ENCODE results near the gene CCL13. TPM values are rescaled to one million over a fixed set of nuclear protein-coding genes. Genes with fewer than 3 reads are reported as not detected.

CCL13 gene
- total and polyA plus RNA-seq, 2 of the 8 experiments (the other 6 are each of a cell fraction or from before 2014, with no cell fraction given), result not detected

- H2AFZ ChIP-seq (ENCODE audit: low read length), result no peak overlapping the region
- WGBS, 2 experiments (ENCODE audit: extremely low coverage in 1 of 2, insufficient coverage in 1 of 2, insufficient read length in 1 of 2, insufficient replicate concordance in 2 of 2, low coverage in 1 of 2, low lambda C conversion rate in 2 of 2, missing lambda C conversion rate in 1 of 2), result 93% methylated on average over 3 of the region's 3 CpGs; no CpG with 5 or more reads in 1 of the 2 experiments
- no peaks in the 10 kb centered on the region for H3K79me2 ChIP-seq (ENCODE audit: control insufficient read depth in 1 of 2, insufficient read depth in 2 of 2, low read length in 2 of 2)
- H3K23ac ChIP-seq (ENCODE audit: insufficient read length), result no peak overlapping the region
- no peak overlapping the region for H4K5ac ChIP-seq (ENCODE audit: insufficient read length, low read depth, low read length)
- H4K20me1 ChIP-seq (replicated peaks in 1 of 2; ENCODE audit: control insufficient read depth in 1 of 2, insufficient read depth in 2 of 2, low read length in 2 of 2), result no peaks in the 10 kb centered on the region
- no peak overlapping the region for H3K18ac ChIP-seq (ENCODE audit: extremely low read depth, low read length)
- H4K91ac ChIP-seq (replicated peaks; ENCODE audit: insufficient read length, low read length), result no peak overlapping the region
- CTCF ChIA-PET (ENCODE audit: partially characterized antibody), result interaction anchor here (1.3 to 3.3 kb wide), 4 partner anchors 11 to 179 kb away, joined by 3 to 37 read pairs (median 6); partner anchors contain the start of gene CCL1
- H3K4ac ChIP-seq (replicated peaks; ENCODE audit: insufficient read length, low read depth, low read length), result no peak overlapping the region
- DNase-seq (ENCODE audit: low read depth in 1 of 2, low spot score in 2 of 2) (no peak), FAIRE-seq (no peak)
- H2BK12ac ChIP-seq (ENCODE audit: low read depth, low read length), result no peak overlapping the region
- no peak overlapping the region for H2BK120ac ChIP-seq (replicated peaks; ENCODE audit: low read depth, low read length)
- H2BK5ac ChIP-seq (ENCODE audit: low read depth, low read length), result no peak overlapping the region
- H3K23me2 ChIP-seq (ENCODE audit: low read depth, low read length), result no peaks in the 10 kb centered on the region
- H3K4me3 ChIP-seq (ENCODE audit: extremely low read depth in 1 of 4, insufficient read depth in 2 of 4, low read depth in 3 of 4, low read length in 4 of 4), result no peak overlapping the region
- no peak overlapping the region for H3K56ac ChIP-seq (replicated peaks; ENCODE audit: insufficient read length, low read depth, low read length)
- no peak overlapping the region for H2AK5ac ChIP-seq (ENCODE audit: low read depth, low read length)
- H2BK15ac ChIP-seq (ENCODE audit: low read length), result no peak overlapping the region
- no peaks in the 10 kb centered on the region for H3K4me1 ChIP-seq (replicated peaks in 1 of 4; ENCODE audit: control insufficient read depth in 3 of 4, insufficient read depth in 4 of 4, low read length in 3 of 4)
- POLR2A ChIA-PET (ENCODE audit: partially characterized antibody), result no interaction called here
- no peak overlapping the region for H4K8ac ChIP-seq (ENCODE audit: extremely low read depth, insufficient read depth, low read length)
- H3K27me3 ChIP-seq (replicated peaks in 1 of 4; ENCODE audit: control insufficient read depth in 3 of 4, extremely low read depth in 1 of 4, insufficient read depth in 3 of 4, low read length in 3 of 4), result no peaks in the 10 kb centered on the region
- H3K36me3 ChIP-seq (ENCODE audit: control insufficient read depth in 2 of 4, insufficient read depth in 4 of 4, low read length in 3 of 4), result no peaks in the 10 kb centered on the region
- no peak overlapping the region for H3K14ac ChIP-seq (ENCODE audit: insufficient read length)
- no peak overlapping the region for H3K4me2 ChIP-seq (ENCODE audit: insufficient read depth in 1 of 2, low read depth in 2 of 2, low read length in 2 of 2)
- H3K27ac ChIP-seq (ENCODE audit: low read depth, low read length), result no peak overlapping the region
- no peaks in the 10 kb centered on the region for H3K79me1 ChIP-seq (ENCODE audit: low read depth, low read length)
- no peaks in the 10 kb centered on the region for H3K9me3 ChIP-seq (ENCODE audit: insufficient read depth in 2 of 2, low read depth in 1 of 2, low read length in 1 of 2)
- H3K9ac ChIP-seq (replicated peaks in 1 of 4; ENCODE audit: extremely low read depth in 1 of 4, low read depth in 3 of 4, low read length in 3 of 4), result no peak overlapping the region
- H2BK20ac ChIP-seq (ENCODE audit: low read length), result no peak overlapping the region
- no peak for TF ChIP-seq HDAC2 (IDR thresholded peaks at IDR 0.05; ENCODE audit: borderline replicate concordance in 1 of 2, low read depth in 2 of 2, low read length in 2 of 2)
- no peak for TF ChIP-seq FOSL1 (IDR thresholded peaks at IDR 0.05; ENCODE audit: insufficient read depth, low read depth, low read length)
Observed at GRCh38 chr17:34371405-34372100, 15.3 kb downstream of the CCL13 start.
